CD8-positive, alpha-beta memory T cell (primary cell): ENCODE data around the gene GPR108. TPM values are rescaled to one million over a fixed set of nuclear protein-coding genes. Genes with fewer than 3 reads are reported as not detected.

Experiments used
- CTCF ChIA-PET: fragments of 350-600 bp; sonication (Branson Sonifier 250); formaldehyde crosslinking; loops from one replicate; lab custom pipeline; 2021; ENCODE audit warnings: antibody characterized with exemption; lab: Charles Lee
- POLR2A ChIA-PET: fragments of 350-600 bp; sonication (Branson Sonifier 250); formaldehyde crosslinking; loops from one replicate; lab custom pipeline; 2021; ENCODE audit warnings: antibody characterized with exemption; lab: Charles Lee
- DNase-seq, 5 donors: peaks; one replicate each; pipeline versions ENCODE4 v3.0.0 to v3.0.0-alpha.2; 2020 to 2022; ENCODE audit warnings: mixed read lengths in 1 of 5
- H3K27ac ChIP-seq: one replicate; pipeline ENCODE4 v1.7.0; 2013; ENCODE audit warnings: low read depth, mild to moderate bottlenecking, low read length, moderate library complexity
- H3K27me3 ChIP-seq: 2 replicates; pipeline ENCODE4 v1.7.0; 2013; ENCODE audit warnings: low read length, mild to moderate bottlenecking; ENCODE audit not compliant: insufficient read depth, poor library complexity, severe bottlenecking
- H3K36me3 ChIP-seq: 2 replicates; pipeline ENCODE4 v1.7.0; 2013; ENCODE audit warnings: mild to moderate bottlenecking, low read length, moderate library complexity; ENCODE audit not compliant: insufficient read depth
- H3K4me1 ChIP-seq: 2 replicates; pipeline ENCODE4 v1.7.0; 2013; ENCODE audit warnings: mild to moderate bottlenecking, low read length, moderate library complexity; ENCODE audit not compliant: insufficient read depth
- H3K4me3 ChIP-seq: 2 replicates; pipeline ENCODE4 v1.7.0; 2013; ENCODE audit warnings: mild to moderate bottlenecking, low read length
- H3K9me3 ChIP-seq: 2 replicates; pipeline ENCODE4 v1.7.0; 2013; ENCODE audit warnings: mild to moderate bottlenecking, low read length
- H3K27ac Mint-ChIP-seq, 8 donors: one replicate each; pipeline ENCODE4 v1.8.0; 2020 to 2021; ENCODE audit warnings: mixed read lengths in 8 of 8, mild to moderate bottlenecking in 6 of 8, inconsistent platforms in 3 of 8, moderate library complexity in 3 of 8
- H3K27me3 Mint-ChIP-seq, 2 donors: one replicate each; pipeline ENCODE4 v1.8.0; 2020 to 2021; ENCODE audit warnings: mixed read lengths in 2 of 2, mild to moderate bottlenecking in 1 of 2, moderate library complexity in 1 of 2
- H3K36me3 Mint-ChIP-seq, 3 donors: one replicate each; pipeline ENCODE4 v1.8.0; 2020 to 2021; ENCODE audit warnings: mixed read lengths in 3 of 3, inconsistent platforms in 1 of 3, mild to moderate bottlenecking in 1 of 3
- H3K4me1 Mint-ChIP-seq, 3 donors: one replicate each; pipeline ENCODE4 v1.8.0; 2020 to 2021; ENCODE audit warnings: mixed read lengths in 3 of 3, inconsistent platforms in 1 of 3, mild to moderate bottlenecking in 1 of 3
- H3K4me3 Mint-ChIP-seq, 7 donors: one replicate each; pipeline ENCODE4 v1.8.0; 2020 to 2021; ENCODE audit warnings: mixed read lengths in 7 of 7, mild to moderate bottlenecking in 6 of 7, moderate library complexity in 4 of 7, inconsistent platforms in 2 of 7
- H3K9me3 Mint-ChIP-seq, 5 donors: one replicate each; pipeline ENCODE4 v1.8.0; 2020 to 2022; ENCODE audit warnings: mixed read lengths in 5 of 5, mild to moderate bottlenecking in 3 of 5, moderate library complexity in 2 of 5, inconsistent platforms in 1 of 5
- polyA plus RNA-seq: library from polyadenylated mRNA; unstranded; fragments of 300-500 nt; fragmentation: Illumina TruSeq; gene quantifications from one replicate; pipeline ENCODE4 v1.2.3, GENCODE V29; 2021
- total RNA-seq, 2 experiments: library from RNA; stranded (reverse); gene quantifications; one replicate each; pipeline ENCODE4 v1.2.3, GENCODE V29; 2021

GPR108 gene
- total and polyA plus RNA-seq, 3 experiments from 2014 or later: 72.0 to 108 (median 74.0) TPM

GRCh38 chr19:6721773-6722172 lies 15.6 kb downstream of the GPR108 start:
- H3K4me3 ChIP-seq: no peak overlapping the region
- ChIA-PET POLR2A (no interaction called here), CTCF (no interaction called here)
- Mint-ChIP-seq H3K36me3 (no peaks in the 10 kb centered on the region), H3K27ac (no peak overlapping the region), H3K9me3 (no peaks in the 10 kb centered on the region), H3K27me3 (peaks cover 0 to 1% of the 10 kb centered on the region in 2 donors), H3K4me3 (no peak overlapping the region), H3K4me1 (peaks cover 16 to 22% (median 21%) of the 10 kb centered on the region in 3 donors)
- no peaks in the 10 kb centered on the region for H3K27me3 ChIP-seq
- no peak overlapping the region for H3K27ac ChIP-seq
- no peak for DNase-seq
- H3K4me1 ChIP-seq: peaks cover 3% of the 10 kb centered on the region
- H3K36me3 ChIP-seq: no peaks in the 10 kb centered on the region
- H3K9me3 ChIP-seq: no peaks in the 10 kb centered on the region

GRCh38 chr19:6721138-6721474 lies 16.3 kb downstream of the GPR108 start:
- peak overlapping the region in 1 of 8 donors; percentile 65 for H3K27ac Mint-ChIP-seq
- POLR2A ChIA-PET: no interaction called here
- Histone ChIP-seq H3K4me1 (peaks cover 3% of the 10 kb centered on the region), H3K36me3 (no peaks in the 10 kb centered on the region), H3K4me3 (no peak overlapping the region), H3K9me3 (no peaks in the 10 kb centered on the region), H3K27ac (peak overlapping the region; percentile 4), H3K27me3 (no peaks in the 10 kb centered on the region)
- H3K9me3 Mint-ChIP-seq: no peaks in the 10 kb centered on the region
- DNase-seq: no peak
- no peak overlapping the region for H3K4me3 Mint-ChIP-seq
- no peaks in the 10 kb centered on the region for H3K36me3 Mint-ChIP-seq
- CTCF ChIA-PET: no interaction called here
- H3K4me1 Mint-ChIP-seq: peaks cover 16 to 22% (median 21%) of the 10 kb centered on the region in 3 donors
- peaks cover 0 to 1% of the 10 kb centered on the region in 2 donors for H3K27me3 Mint-ChIP-seq

GRCh38 chr19:6720369-6721137 lies 16.8 kb downstream of the GPR108 start, which contains the start of gene C3:
Gene C3 (minus strand): TSS chr19:6720650. CDS start chr19:6720589, 61 bp downstream.
- ChIA-PET POLR2A (no interaction called here), CTCF (no interaction called here)
- Mint-ChIP-seq H3K9me3 (no peaks in the 10 kb centered on the region), H3K36me3 (no peaks in the 10 kb centered on the region), H3K4me3 (no peak within 1 kb of the TSS), H3K4me1 (peaks cover 16 to 20% (median 20%) of the 10 kb centered on the region in 3 donors), H3K27me3 (peaks cover 0 to 1% of the 10 kb centered on the region in 2 donors), H3K27ac (peak within 1 kb of the TSS in 3 of 8 donors; percentile 9 to 67 (median 42))
- DNase-seq: no peak
- Histone ChIP-seq H3K27ac (peak within 1 kb of the TSS; percentile 4), H3K36me3 (no peaks in the 10 kb centered on the region), H3K27me3 (no peaks in the 10 kb centered on the region), H3K4me3 (no peak within 1 kb of the TSS), H3K4me1 (peaks cover 3% of the 10 kb centered on the region), H3K9me3 (no peaks in the 10 kb centered on the region)

GRCh38 chr19:6719992-6720368 lies 17.4 kb downstream of the GPR108 start:
- no peaks in the 10 kb centered on the region for H3K27me3 ChIP-seq
- no peak overlapping the region for H3K27ac ChIP-seq
- no peak overlapping the region for H3K4me3 ChIP-seq
- ChIA-PET CTCF (no interaction called here), POLR2A (no interaction called here)
- H3K36me3 ChIP-seq: no peaks in the 10 kb centered on the region
- Mint-ChIP-seq H3K27me3 (no peaks in the 10 kb centered on the region), H3K36me3 (no peaks in the 10 kb centered on the region), H3K27ac (peak overlapping the region in 2 of 8 donors; percentile 9 to 17), H3K4me1 (peaks cover 14 to 16% (median 15%) of the 10 kb centered on the region in 3 donors), H3K9me3 (no peaks in the 10 kb centered on the region), H3K4me3 (no peak overlapping the region)
- no peak for DNase-seq
- H3K9me3 ChIP-seq: no peaks in the 10 kb centered on the region
- H3K4me1 ChIP-seq: peaks cover 3% of the 10 kb centered on the region

- no peaks in the 10 kb centered on the region for H3K36me3 Mint-ChIP-seq
- no peaks in the 10 kb centered on the region for H3K27me3 Mint-ChIP-seq
- H3K9me3 Mint-ChIP-seq: no peaks in the 10 kb centered on the region
- H3K27ac Mint-ChIP-seq: peak overlapping the region in 1 of 8 donors; percentile 9
- H3K9me3 ChIP-seq: no peaks in the 10 kb centered on the region
- H3K27ac ChIP-seq: no peak overlapping the region
- peaks cover 12 to 14% (median 13%) of the 10 kb centered on the region in 3 donors for H3K4me1 Mint-ChIP-seq
- no peaks in the 10 kb centered on the region for H3K36me3 ChIP-seq
- no peak overlapping the region for H3K4me3 ChIP-seq
- POLR2A ChIA-PET: no interaction called here
- DNase-seq: no peak
- no peaks in the 10 kb centered on the region for H3K27me3 ChIP-seq
- H3K4me3 Mint-ChIP-seq: no peak overlapping the region
- H3K4me1 ChIP-seq: peaks cover 3% of the 10 kb centered on the region
- CTCF ChIA-PET: no interaction called here
Measured at GRCh38 chr19:6719540-6719861, 17.9 kb downstream of the GPR108 start.

GRCh38 chr19:6718741-6719539 lies 18.4 kb downstream of the GPR108 start:
- Mint-ChIP-seq H3K27me3 (no peaks in the 10 kb centered on the region), H3K36me3 (no peaks in the 10 kb centered on the region), H3K4me3 (no peak overlapping the region), H3K9me3 (no peaks in the 10 kb centered on the region), H3K4me1 (peaks cover 12 to 15% (median 13%) of the 10 kb centered on the region in 3 donors), H3K27ac (no peak overlapping the region)
- peaks cover 3% of the 10 kb centered on the region for H3K4me1 ChIP-seq
- CTCF ChIA-PET: no interaction called here
- H3K27ac ChIP-seq: no peak overlapping the region
- no peaks in the 10 kb centered on the region for H3K27me3 ChIP-seq
- H3K4me3 ChIP-seq: no peak overlapping the region
- H3K36me3 ChIP-seq: no peaks in the 10 kb centered on the region
- H3K9me3 ChIP-seq: no peaks in the 10 kb centered on the region
- POLR2A ChIA-PET: no interaction called here
- peak in 3 of 5 donors; percentile 12 to 25 (median 18) for DNase-seq

- Mint-ChIP-seq H3K9me3 (no peaks in the 10 kb centered on the region), H3K27me3 (no peaks in the 10 kb centered on the region), H3K4me1 (peaks cover 8 to 13% (median 10%) of the 10 kb centered on the region in 3 donors), H3K27ac (no peak overlapping the region), H3K4me3 (no peak overlapping the region), H3K36me3 (no peaks in the 10 kb centered on the region)
- Histone ChIP-seq H3K4me1 (no peaks in the 10 kb centered on the region), H3K36me3 (no peaks in the 10 kb centered on the region), H3K27me3 (no peaks in the 10 kb centered on the region), H3K27ac (no peak overlapping the region), H3K9me3 (no peaks in the 10 kb centered on the region), H3K4me3 (no peak overlapping the region)
- no peak for DNase-seq
- ChIA-PET POLR2A (no interaction called here), CTCF (no interaction called here)
Measured at GRCh38 chr19:6718111-6718740, 19.2 kb downstream of the GPR108 start.
